ENCODE data around the gene TRIP12.

DNA sequence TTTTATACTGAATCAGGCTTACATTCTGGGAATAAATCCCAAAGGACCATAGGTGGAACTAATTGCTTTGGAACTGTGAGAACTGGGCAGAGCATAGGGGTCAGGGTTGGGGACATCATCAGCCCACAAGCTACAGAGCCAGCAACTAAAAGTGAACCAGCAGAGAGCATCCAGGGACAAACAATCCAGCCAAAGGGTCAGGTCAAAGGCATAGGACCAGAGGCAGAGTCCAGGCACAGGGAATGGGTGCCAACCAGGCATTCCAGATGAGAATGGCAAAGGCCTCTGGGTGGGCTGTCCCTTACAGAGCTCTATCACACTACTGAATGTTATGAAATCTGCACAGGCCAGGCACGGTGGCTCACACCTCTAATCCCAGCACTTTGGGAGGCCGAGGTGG is 195.2 kb downstream of the TRIP12 start:
- TF ChIP-seq POLR2A (IDR thresholded peaks at IDR 0.05; ENCODE audit: low read depth), result no peak
- TF ChIP-seq, protein P1, sequence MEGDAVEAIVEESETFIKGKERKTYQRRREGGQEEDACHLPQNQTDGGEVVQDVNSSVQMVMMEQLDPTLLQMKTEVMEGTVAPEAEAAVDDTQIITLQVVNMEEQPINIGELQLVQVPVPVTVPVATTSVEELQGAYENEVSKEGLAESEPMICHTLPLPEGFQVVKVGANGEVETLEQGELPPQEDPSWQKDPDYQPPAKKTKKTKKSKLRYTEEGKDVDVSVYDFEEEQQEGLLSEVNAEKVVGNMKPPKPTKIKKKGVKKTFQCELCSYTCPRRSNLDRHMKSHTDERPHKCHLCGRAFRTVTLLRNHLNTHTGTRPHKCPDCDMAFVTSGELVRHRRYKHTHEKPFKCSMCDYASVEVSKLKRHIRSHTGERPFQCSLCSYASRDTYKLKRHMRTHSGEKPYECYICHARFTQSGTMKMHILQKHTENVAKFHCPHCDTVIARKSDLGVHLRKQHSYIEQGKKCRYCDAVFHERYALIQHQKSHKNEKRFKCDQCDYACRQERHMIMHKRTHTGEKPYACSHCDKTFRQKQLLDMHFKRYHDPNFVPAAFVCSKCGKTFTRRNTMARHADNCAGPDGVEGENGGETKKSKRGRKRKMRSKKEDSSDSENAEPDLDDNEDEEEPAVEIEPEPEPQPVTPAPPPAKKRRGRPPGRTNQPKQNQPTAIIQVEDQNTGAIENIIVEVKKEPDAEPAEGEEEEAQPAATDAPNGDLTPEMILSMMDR (IDR thresholded peaks at IDR 0.05), result no peak
- TF ChIP-seq POLR2AphosphoS5 (IDR thresholded peaks at IDR 0.05), result no peak

Data from esophagus muscularis mucosa (tissue), 3 donors.